ENCODE measurements around the gene MUC4. TPM values are rescaled to one million over a fixed set of nuclear protein-coding genes. Genes with fewer than 3 reads are reported as not detected.
A peak's percentile ranks its signal among the peaks of the same experiment; 100 is the strongest.
"Not testable (repeated sequence)": the region's sequence is repeated elsewhere in the genome, so short reads cannot be mapped to it uniquely, and the experiment has no call there.

The MUC4 gene
- total RNA-seq, 1 donor from 2014 or later = not detected

- no peaks in the 10 kb centered on the region for H3K4me1 ChIP-seq
- DNase-seq (ENCODE audit: low spot score) = no peak
- H4K20me1 ChIP-seq (ENCODE audit: low read depth) = no peaks in the 10 kb centered on the region
- H3K79me2 ChIP-seq (ENCODE audit: low read depth) = no peaks in the 10 kb centered on the region
- H3K27me3 ChIP-seq = no peaks in the 10 kb centered on the region
- no peak overlapping the region for H3K9ac ChIP-seq
- Mint-ChIP-seq H3K9me3 (no peaks in the 10 kb centered on the region), H3K27ac (no peak overlapping the region), H3K36me3 (no peaks in the 10 kb centered on the region), H3K4me1 (peaks cover 4% of the 10 kb centered on the region), H3K4me3 (no peak overlapping the region), H3K27me3 (ENCODE audit: insufficient read depth, low read depth) (no peaks in the 10 kb centered on the region)
- no peak overlapping the region for H2AFZ ChIP-seq (replicated peaks)
- H3K4me2 ChIP-seq = no peak overlapping the region
- no peaks in the 10 kb centered on the region for H3F3A ChIP-seq (ENCODE audit: low read depth)
- no peaks in the 10 kb centered on the region for H3K36me3 ChIP-seq
- H3K27ac ChIP-seq = no peak overlapping the region
- no peaks in the 10 kb centered on the region for H3K9me3 ChIP-seq (ENCODE audit: low read depth)
- no peak for TF ChIP-seq EZH2 (IDR thresholded peaks at IDR 0.05)
- TF ChIP-seq, protein P1, sequence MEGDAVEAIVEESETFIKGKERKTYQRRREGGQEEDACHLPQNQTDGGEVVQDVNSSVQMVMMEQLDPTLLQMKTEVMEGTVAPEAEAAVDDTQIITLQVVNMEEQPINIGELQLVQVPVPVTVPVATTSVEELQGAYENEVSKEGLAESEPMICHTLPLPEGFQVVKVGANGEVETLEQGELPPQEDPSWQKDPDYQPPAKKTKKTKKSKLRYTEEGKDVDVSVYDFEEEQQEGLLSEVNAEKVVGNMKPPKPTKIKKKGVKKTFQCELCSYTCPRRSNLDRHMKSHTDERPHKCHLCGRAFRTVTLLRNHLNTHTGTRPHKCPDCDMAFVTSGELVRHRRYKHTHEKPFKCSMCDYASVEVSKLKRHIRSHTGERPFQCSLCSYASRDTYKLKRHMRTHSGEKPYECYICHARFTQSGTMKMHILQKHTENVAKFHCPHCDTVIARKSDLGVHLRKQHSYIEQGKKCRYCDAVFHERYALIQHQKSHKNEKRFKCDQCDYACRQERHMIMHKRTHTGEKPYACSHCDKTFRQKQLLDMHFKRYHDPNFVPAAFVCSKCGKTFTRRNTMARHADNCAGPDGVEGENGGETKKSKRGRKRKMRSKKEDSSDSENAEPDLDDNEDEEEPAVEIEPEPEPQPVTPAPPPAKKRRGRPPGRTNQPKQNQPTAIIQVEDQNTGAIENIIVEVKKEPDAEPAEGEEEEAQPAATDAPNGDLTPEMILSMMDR (IDR thresholded peaks at IDR 0.05) = no peak
- TF ChIP-seq EZH2phosphoT487 (IDR thresholded peaks at IDR 0.05) = no peak
- H3K4me3 ChIP-seq = no peak overlapping the region
Observed at GRCh38 chr3:195820186-195820585, 8.5 kb upstream of the MUC4 start.

- TF ChIP-seq EZH2 (IDR thresholded peaks at IDR 0.05) (no peak), EZH2phosphoT487 (IDR thresholded peaks at IDR 0.05) (no peak)
- TF ChIP-seq, protein P1 (IDR thresholded peaks at IDR 0.05) = no peak
- DNase-seq (ENCODE audit: low spot score) = no peak
- Histone ChIP-seq H4K20me1 (ENCODE audit: low read depth) (no peaks in the 10 kb centered on the region), H3K4me1 (no peaks in the 10 kb centered on the region), H3K9ac (no peak overlapping the region), H2AFZ (replicated peaks) (no peak overlapping the region), H3K36me3 (no peaks in the 10 kb centered on the region), H3F3A (ENCODE audit: low read depth) (no peaks in the 10 kb centered on the region), H3K79me2 (ENCODE audit: low read depth) (no peaks in the 10 kb centered on the region), H3K4me2 (no peak overlapping the region), H3K9me3 (ENCODE audit: low read depth) (no peaks in the 10 kb centered on the region), H3K27ac (no peak overlapping the region), H3K27me3 (no peaks in the 10 kb centered on the region), H3K4me3 (no peak overlapping the region)
- H3K27me3 Mint-ChIP-seq (ENCODE audit: insufficient read depth, low read depth) = peaks cover 2% of the 10 kb centered on the region
- no peaks in the 10 kb centered on the region for H3K4me1 Mint-ChIP-seq
- H3K9me3 Mint-ChIP-seq = no peaks in the 10 kb centered on the region
- no peak overlapping the region for H3K27ac Mint-ChIP-seq
- H3K36me3 Mint-ChIP-seq = no peaks in the 10 kb centered on the region
- H3K4me3 Mint-ChIP-seq = no peak overlapping the region
Observed at GRCh38 chr3:195818301-195818700, 6.6 kb upstream of the MUC4 start.

GRCh38 chr3:195817578-195818135 lies 5.9 kb upstream of the MUC4 start:
- DNase-seq (ENCODE audit: low spot score) = peak; percentile 1
- no peaks in the 10 kb centered on the region for H3K36me3 ChIP-seq
- no peaks in the 10 kb centered on the region for H3K27me3 ChIP-seq
- H2AFZ ChIP-seq (replicated peaks) = no peak overlapping the region
- H3K79me2 ChIP-seq (ENCODE audit: low read depth) = no peaks in the 10 kb centered on the region
- no peak overlapping the region for H3K4me3 ChIP-seq
- no peak overlapping the region for H3K9ac ChIP-seq
- H3K9me3 ChIP-seq (ENCODE audit: low read depth) = no peaks in the 10 kb centered on the region
- H3K27ac ChIP-seq = no peak overlapping the region
- H3F3A ChIP-seq (ENCODE audit: low read depth) = no peaks in the 10 kb centered on the region
- Mint-ChIP-seq H3K36me3 (no peaks in the 10 kb centered on the region), H3K4me1 (no peaks in the 10 kb centered on the region), H3K9me3 (no peaks in the 10 kb centered on the region), H3K27ac (no peak overlapping the region), H3K27me3 (ENCODE audit: insufficient read depth, low read depth) (peaks cover 5% of the 10 kb centered on the region), H3K4me3 (no peak overlapping the region)
- no peak overlapping the region for H3K4me2 ChIP-seq
- no peaks in the 10 kb centered on the region for H3K4me1 ChIP-seq
- no peaks in the 10 kb centered on the region for H4K20me1 ChIP-seq (ENCODE audit: low read depth)
- TF ChIP-seq EZH2phosphoT487 (IDR thresholded peaks at IDR 0.05) (no peak), EZH2 (IDR thresholded peaks at IDR 0.05) (no peak)
- TF ChIP-seq, protein P1 (IDR thresholded peaks at IDR 0.05) = no peak

GRCh38 chr3:195816276-195816913 lies 4.7 kb upstream of the MUC4 start:
- H3K4me2 ChIP-seq; H3K4me1 Mint-ChIP-seq; DNase-seq (ENCODE audit: low spot score); H3K36me3 Mint-ChIP-seq; H2AFZ ChIP-seq (replicated peaks); H3K27ac ChIP-seq; H3K27me3 Mint-ChIP-seq (ENCODE audit: insufficient read depth, low read depth); H3K4me1 ChIP-seq; H3K79me2 ChIP-seq (ENCODE audit: low read depth); H3K9ac ChIP-seq; H3K27ac Mint-ChIP-seq; H3K4me3 Mint-ChIP-seq; H3F3A ChIP-seq (ENCODE audit: low read depth); H3K36me3 ChIP-seq; H3K4me3 ChIP-seq; H3K9me3 Mint-ChIP-seq; H3K9me3 ChIP-seq (ENCODE audit: low read depth); H4K20me1 ChIP-seq (ENCODE audit: low read depth); H3K27me3 ChIP-seq: not testable (repeated sequence)

Data from neural progenitor cell (in vitro differentiated cells).